ENCODE results near the gene LAMB4. TPM values are rescaled to one million over a fixed set of nuclear protein-coding genes. Genes with fewer than 3 reads are reported as not detected.

LAMB4 gene
- total RNA-seq, 1 donor from 2014 or later, result 0.75 TPM

DNA sequence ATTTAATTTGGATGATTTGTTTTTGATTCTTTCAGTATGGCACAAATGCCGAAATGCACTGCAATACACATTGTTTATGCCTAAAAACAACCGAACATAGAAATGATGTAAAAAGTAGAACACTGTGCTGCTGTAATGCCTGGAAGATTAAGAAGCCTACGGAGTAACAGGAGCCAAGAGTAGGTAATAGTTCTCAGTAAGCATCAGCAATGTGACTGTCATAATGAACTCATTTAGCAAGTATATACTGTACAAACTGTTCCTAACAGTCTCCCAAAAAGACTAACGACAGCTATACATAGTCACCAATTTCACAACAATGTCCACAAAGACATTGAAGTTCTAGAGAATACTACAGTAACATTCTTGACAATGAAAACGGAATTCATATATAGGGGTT lies 19.0 kb upstream of the LAMB4 start:
- Mint-ChIP-seq H3K27me3 (ENCODE audit: unreplicated experiment) (no peaks in the 10 kb centered on the region), H3K9me3 (ENCODE audit: unreplicated experiment) (no peaks in the 10 kb centered on the region), H3K36me3 (ENCODE audit: unreplicated experiment) (peaks cover 11% of the 10 kb centered on the region), H3K4me1 (ENCODE audit: unreplicated experiment) (no peaks in the 10 kb centered on the region), H3K4me3 (ENCODE audit: unreplicated experiment) (no peak overlapping the region), H3K27ac (ENCODE audit: unreplicated experiment) (no peak overlapping the region)
- TF ChIP-seq, protein P1, sequence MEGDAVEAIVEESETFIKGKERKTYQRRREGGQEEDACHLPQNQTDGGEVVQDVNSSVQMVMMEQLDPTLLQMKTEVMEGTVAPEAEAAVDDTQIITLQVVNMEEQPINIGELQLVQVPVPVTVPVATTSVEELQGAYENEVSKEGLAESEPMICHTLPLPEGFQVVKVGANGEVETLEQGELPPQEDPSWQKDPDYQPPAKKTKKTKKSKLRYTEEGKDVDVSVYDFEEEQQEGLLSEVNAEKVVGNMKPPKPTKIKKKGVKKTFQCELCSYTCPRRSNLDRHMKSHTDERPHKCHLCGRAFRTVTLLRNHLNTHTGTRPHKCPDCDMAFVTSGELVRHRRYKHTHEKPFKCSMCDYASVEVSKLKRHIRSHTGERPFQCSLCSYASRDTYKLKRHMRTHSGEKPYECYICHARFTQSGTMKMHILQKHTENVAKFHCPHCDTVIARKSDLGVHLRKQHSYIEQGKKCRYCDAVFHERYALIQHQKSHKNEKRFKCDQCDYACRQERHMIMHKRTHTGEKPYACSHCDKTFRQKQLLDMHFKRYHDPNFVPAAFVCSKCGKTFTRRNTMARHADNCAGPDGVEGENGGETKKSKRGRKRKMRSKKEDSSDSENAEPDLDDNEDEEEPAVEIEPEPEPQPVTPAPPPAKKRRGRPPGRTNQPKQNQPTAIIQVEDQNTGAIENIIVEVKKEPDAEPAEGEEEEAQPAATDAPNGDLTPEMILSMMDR (IDR thresholded peaks at IDR 0.05), result no peak
- no peak for DNase-seq (ENCODE audit: extremely low spot score, unreplicated experiment)

DNA sequence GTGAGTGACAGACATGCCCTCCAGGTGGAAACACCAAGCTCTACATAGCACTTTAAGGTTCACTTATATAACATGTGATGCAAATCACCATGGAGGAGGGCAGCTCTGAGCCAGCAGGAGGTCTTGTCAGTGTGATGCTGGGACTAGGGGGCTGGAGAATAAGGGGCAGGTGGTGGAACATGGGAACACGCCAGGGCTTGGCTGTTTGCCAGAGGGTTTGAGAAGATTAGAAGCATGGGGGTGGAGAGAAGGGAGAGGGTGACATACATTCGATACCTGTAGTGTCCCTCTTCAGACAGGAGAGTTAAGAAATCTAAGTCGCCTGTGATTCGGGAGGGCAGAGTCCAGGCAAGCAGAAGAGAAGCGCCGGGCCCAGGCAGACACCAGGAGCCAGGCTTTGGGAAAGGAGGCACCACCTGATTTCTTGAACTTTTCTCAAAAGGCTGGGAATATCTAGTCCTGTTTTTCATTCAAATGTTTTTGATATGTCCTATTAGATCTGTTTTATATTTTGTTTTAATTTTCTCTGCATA lies 16.9 kb upstream of the LAMB4 start:
- Mint-ChIP-seq H3K9me3 (ENCODE audit: unreplicated experiment) (no peaks in the 10 kb centered on the region), H3K4me1 (ENCODE audit: unreplicated experiment) (no peaks in the 10 kb centered on the region), H3K4me3 (ENCODE audit: unreplicated experiment) (no peak overlapping the region), H3K27ac (ENCODE audit: unreplicated experiment) (no peak overlapping the region), H3K27me3 (ENCODE audit: unreplicated experiment) (no peaks in the 10 kb centered on the region), H3K36me3 (ENCODE audit: unreplicated experiment) (peaks cover 11% of the 10 kb centered on the region)
- no peak for DNase-seq (ENCODE audit: extremely low spot score, unreplicated experiment)
- TF ChIP-seq, protein P1 (IDR thresholded peaks at IDR 0.05), result no peak

GRCh38 chr7:108146070-108146842 lies 16.1 kb upstream of the LAMB4 start:
- DNase-seq (ENCODE audit: extremely low spot score, unreplicated experiment), result peak; percentile 89
- Mint-ChIP-seq H3K4me3 (ENCODE audit: unreplicated experiment) (no peak overlapping the region), H3K9me3 (ENCODE audit: unreplicated experiment) (no peaks in the 10 kb centered on the region), H3K27ac (ENCODE audit: unreplicated experiment) (no peak overlapping the region), H3K36me3 (ENCODE audit: unreplicated experiment) (peaks cover 11% of the 10 kb centered on the region), H3K4me1 (ENCODE audit: unreplicated experiment) (no peaks in the 10 kb centered on the region), H3K27me3 (ENCODE audit: unreplicated experiment) (no peaks in the 10 kb centered on the region)
- TF ChIP-seq, protein P1 (IDR thresholded peaks at IDR 0.05), result peak; percentile 92

DNA sequence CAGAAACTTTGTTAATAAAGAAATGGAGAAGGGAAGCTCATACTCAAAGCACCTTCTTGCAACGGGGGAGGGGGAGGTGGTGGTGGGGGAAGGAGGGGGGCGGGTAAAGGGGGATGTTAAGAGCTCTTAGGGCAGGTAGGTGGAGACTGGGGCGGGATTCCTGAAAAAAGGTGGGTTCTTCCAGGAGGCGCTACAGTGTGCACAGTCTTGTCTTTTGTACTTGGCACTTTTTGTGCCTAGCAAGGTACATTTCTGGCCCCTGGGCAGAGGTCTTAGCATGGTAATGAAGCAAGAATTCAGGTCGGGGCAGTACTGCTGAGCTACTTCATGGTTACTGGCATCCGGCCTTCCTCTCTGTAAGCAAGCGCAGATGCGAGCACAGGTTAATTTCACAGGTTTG lies 15.2 kb upstream of the LAMB4 start:
- Mint-ChIP-seq H3K27me3 (ENCODE audit: unreplicated experiment) (no peaks in the 10 kb centered on the region), H3K4me1 (ENCODE audit: unreplicated experiment) (peaks cover 4% of the 10 kb centered on the region)
- TF ChIP-seq, protein P1 (IDR thresholded peaks at IDR 0.05), result no peak

DNA sequence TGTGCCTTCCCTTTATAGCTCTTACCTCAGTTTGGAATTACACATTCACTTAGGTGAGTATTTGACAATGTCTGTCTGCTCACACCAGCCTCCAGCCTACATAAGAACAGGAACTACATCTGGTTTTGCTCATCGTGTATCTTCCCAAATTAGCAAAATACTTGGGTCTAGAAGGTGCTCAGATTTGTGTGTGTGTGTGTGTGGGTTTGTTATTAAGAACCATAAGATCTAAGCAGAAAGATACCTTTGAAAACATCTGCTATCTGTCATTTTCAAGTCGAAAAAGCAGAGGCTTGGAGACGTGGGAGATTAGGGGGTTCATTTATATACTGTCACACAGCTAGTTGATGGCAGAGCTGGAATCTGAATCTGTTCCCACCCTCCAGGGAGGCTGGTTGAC lies 14.8 kb upstream of the LAMB4 start:
- Mint-ChIP-seq H3K4me3 (ENCODE audit: unreplicated experiment) (no peak overlapping the region), H3K36me3 (ENCODE audit: unreplicated experiment) (peaks cover 7% of the 10 kb centered on the region), H3K4me1 (ENCODE audit: unreplicated experiment) (peaks cover 9% of the 10 kb centered on the region), H3K27ac (ENCODE audit: unreplicated experiment) (no peak overlapping the region), H3K27me3 (ENCODE audit: unreplicated experiment) (no peaks in the 10 kb centered on the region), H3K9me3 (ENCODE audit: unreplicated experiment) (no peaks in the 10 kb centered on the region)
- no peak for DNase-seq (ENCODE audit: extremely low spot score, unreplicated experiment)
- TF ChIP-seq, protein P1 (IDR thresholded peaks at IDR 0.05), result no peak

More for the DNA sequence above, 15.2 kb upstream of the LAMB4 start:
- Mint-ChIP-seq H3K4me3 (ENCODE audit: unreplicated experiment) (no peak overlapping the region), H3K27ac (ENCODE audit: unreplicated experiment) (no peak overlapping the region), H3K36me3 (ENCODE audit: unreplicated experiment) (peaks cover 11% of the 10 kb centered on the region), H3K9me3 (ENCODE audit: unreplicated experiment) (no peaks in the 10 kb centered on the region)
- DNase-seq (ENCODE audit: extremely low spot score, unreplicated experiment), result no peak
